ENCODE results near the gene RPS8. TPM values are rescaled to one million over a fixed set of nuclear protein-coding genes. Genes with fewer than 3 reads are reported as not detected.

Gene RPS8
- total RNA-seq, 4 donors from 2014 or later, result 1,157 to 3,010 (median 2,305) TPM

- Histone ChIP-seq H3K4me1 (peaks cover 10 to 73% (median 45%) of the 10 kb centered on the region in 3 donors), H3K36me3 (peaks cover 0 to 43% of the 10 kb centered on the region in 2 donors), H3K27ac (peak overlapping the region in 3 of 4 donors; percentile 72 to 96 (median 96)), H3K4me3 (no peak overlapping the region), H3K27me3 (no peaks in the 10 kb centered on the region), H3K9me3 (no peaks in the 10 kb centered on the region)
- TF ChIP-seq EP300 (IDR thresholded peaks at IDR 0.05), result no peak
- TF ChIP-seq CTCF (IDR thresholded peaks at IDR 0.05), result no peak
- TF ChIP-seq POLR2A (IDR thresholded peaks at IDR 0.05), result no peak
- ATAC-seq, result no peak
- whole genome bisulfite sequencing, 2 donors (ENCODE audit: low coverage in 1 of 2), result 94% methylated on average over 5 of the region's 9 CpGs; no CpG with 5 or more reads in 1 of the 2 donors
These were observed 27.6 kb downstream of the RPS8 start for GRCh38 chr1:44803062-44803311.

GRCh38 chr1:44803312-44804095 is 28.2 kb downstream of the RPS8 start:
- no peak overlapping the region for H3K4me3 ChIP-seq
- ATAC-seq, result no peak
- peaks cover 0 to 43% of the 10 kb centered on the region in 2 donors for H3K36me3 ChIP-seq
- TF ChIP-seq POLR2A (IDR thresholded peaks at IDR 0.05) (no peak), POLR2AphosphoS5 (IDR thresholded peaks at IDR 0.05) (no peak), CTCF (IDR thresholded peaks at IDR 0.05) (no peak), EP300 (IDR thresholded peaks at IDR 0.05) (no peak)
- H3K27me3 ChIP-seq, result no peaks in the 10 kb centered on the region
- H3K9me3 ChIP-seq, result no peaks in the 10 kb centered on the region
- H3K4me1 ChIP-seq, result peaks cover 12 to 78% (median 50%) of the 10 kb centered on the region in 3 donors
- peak overlapping the region in 3 of 4 donors; percentile 72 to 96 (median 96) for H3K27ac ChIP-seq
- WGBS, 2 donors (ENCODE audit: low coverage in 1 of 2), result 52 to 95% methylated on average over 3 to 4 of the region's 13 CpGs

DNA sequence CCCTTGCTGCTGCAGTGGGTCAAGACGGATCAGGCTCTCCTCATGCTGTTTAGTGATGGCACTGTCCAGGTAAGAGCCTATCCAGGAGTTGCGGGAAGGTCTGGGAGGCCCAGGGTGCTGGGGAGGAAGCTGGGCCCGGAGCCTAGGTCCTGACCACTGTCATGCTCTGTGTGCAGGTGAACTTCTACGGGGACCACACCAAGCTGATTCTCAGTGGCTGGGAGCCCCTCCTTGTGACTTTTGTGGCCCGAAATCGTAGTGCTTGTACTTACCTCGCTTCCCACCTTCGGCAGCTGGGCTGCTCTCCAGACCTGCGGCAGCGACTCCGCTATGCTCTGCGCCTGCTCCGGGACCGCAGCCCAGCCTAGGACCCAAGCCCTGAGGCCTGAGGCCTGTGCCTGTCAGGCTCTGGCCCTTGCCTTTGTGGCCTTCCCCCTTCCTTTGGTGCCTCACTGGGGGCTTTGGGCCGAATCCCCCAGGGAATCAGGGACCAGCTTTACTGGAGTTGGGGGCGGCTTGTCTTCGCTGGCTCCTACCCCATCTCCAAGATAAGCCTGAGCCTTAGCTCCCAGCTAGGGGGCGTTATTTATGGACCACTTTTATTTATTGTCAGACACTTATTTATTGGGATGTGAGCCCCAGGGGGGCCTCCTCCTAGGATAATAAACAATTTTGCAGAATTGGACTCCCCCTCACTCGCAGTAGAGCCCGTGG is 30.1 kb downstream of the RPS8 start:
- H3K27me3 ChIP-seq, result no peaks in the 10 kb centered on the region
- H3K4me3 ChIP-seq, result no peak overlapping the region
- H3K36me3 ChIP-seq, result peaks cover 0 to 43% of the 10 kb centered on the region in 2 donors
- peak overlapping the region in 3 of 4 donors; percentile 96 to 99 (median 97) for H3K27ac ChIP-seq
- peaks cover 17 to 89% (median 65%) of the 10 kb centered on the region in 3 donors for H3K4me1 ChIP-seq
- WGBS, 2 donors (ENCODE audit: low coverage in 1 of 2), result 87% methylated on average over 6 of the region's 20 CpGs; no CpG with 5 or more reads in 1 of the 2 donors
- ATAC-seq, result no peak
- no peak for TF ChIP-seq CTCF (IDR thresholded peaks at IDR 0.05)
- TF ChIP-seq POLR2A (IDR thresholded peaks at IDR 0.05), result no peak
- TF ChIP-seq POLR2AphosphoS5 (IDR thresholded peaks at IDR 0.05), result no peak
- no peak for TF ChIP-seq EP300 (IDR thresholded peaks at IDR 0.05)
- H3K9me3 ChIP-seq, result no peaks in the 10 kb centered on the region

DNA sequence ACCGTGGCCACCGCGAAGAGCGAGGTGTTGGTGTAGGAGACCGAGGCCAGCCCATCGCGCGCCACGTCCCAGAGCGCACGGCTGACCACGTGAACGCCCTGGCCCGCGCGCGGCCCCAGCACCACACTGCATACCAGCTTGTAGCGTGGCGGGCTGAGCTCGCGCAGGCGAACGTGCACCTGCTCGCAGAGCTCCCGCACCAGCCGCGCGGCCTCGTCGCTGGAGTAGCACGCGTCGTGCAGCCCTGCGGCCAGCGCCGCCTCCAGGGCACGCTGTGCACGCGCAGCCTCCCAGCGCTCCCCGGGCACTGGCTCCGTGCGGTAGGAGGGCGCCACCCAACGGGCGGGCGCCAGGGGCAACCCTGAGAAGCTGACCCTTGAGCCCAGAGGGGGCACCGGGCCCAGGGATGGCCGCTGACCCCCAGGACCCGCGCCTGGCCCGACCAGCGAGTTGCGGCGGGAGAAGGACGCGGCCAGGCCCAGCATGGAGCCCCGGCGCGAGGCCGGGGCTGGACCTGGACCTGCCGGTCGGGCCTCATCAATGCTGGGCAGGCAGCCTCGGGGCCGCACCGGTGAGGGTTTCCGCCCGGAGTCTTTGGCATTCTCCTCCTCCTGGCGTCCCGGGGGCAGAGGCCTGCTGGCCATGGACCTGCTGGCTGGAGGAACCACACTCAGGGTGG is 30.8 kb downstream of the RPS8 start:
- peak overlapping the region; percentile 95 to 99 (median 96) for H3K27ac ChIP-seq
- H3K4me1 ChIP-seq, result peaks cover 17 to 89% (median 71%) of the 10 kb centered on the region in 3 donors
- peaks cover 0 to 43% of the 10 kb centered on the region in 2 donors for H3K36me3 ChIP-seq
- 89% methylated on average over 15 of the region's 70 CpGs; no CpG with 5 or more reads in 1 of the 2 donors for WGBS, 2 donors (ENCODE audit: low coverage in 1 of 2)
- no peak overlapping the region for H3K4me3 ChIP-seq
- no peaks in the 10 kb centered on the region for H3K27me3 ChIP-seq
- ATAC-seq, result no peak
- no peaks in the 10 kb centered on the region for H3K9me3 ChIP-seq
- TF ChIP-seq EP300 (IDR thresholded peaks at IDR 0.05), result no peak
- no peak for TF ChIP-seq POLR2AphosphoS5 (IDR thresholded peaks at IDR 0.05)
- TF ChIP-seq POLR2A (IDR thresholded peaks at IDR 0.05), result no peak
- TF ChIP-seq CTCF (IDR thresholded peaks at IDR 0.05), result no peak
